Neutrophil (primary cell): ENCODE measurements around the gene ADAMTS2.
"Not testable (repeated sequence)": the region's sequence is repeated elsewhere in the genome, so short reads cannot be mapped to it uniquely, and the experiment has no call there.

ENCODE experiments used
- H3K27ac ChIP-seq: fragments of 200-600 bp; sonication (generic); 2 replicates; pipeline ENCODE4 v1.5.1; 2016; ENCODE audit warnings: mild to moderate bottlenecking, moderate library complexity
- H3K27me3 ChIP-seq: fragments of 200-600 bp; sonication (generic); 2 replicates; pipeline ENCODE4 v1.6.0; 2016; ENCODE audit warnings: mild to moderate bottlenecking
- H3K36me3 ChIP-seq: fragments of 200-600 bp; sonication (generic); 2 replicates; pipeline ENCODE4 v1.5.1; 2017
- H3K4me1 ChIP-seq, 2 experiments: fragments of 200-600 bp in 1 of 2; sonication (generic) in 1 of 2; 1 replicate in 1 of 2; 2 replicates in 1 of 2; pipeline versions ENCODE4 v1.5.1 to v1.6.1; 2013 to 2016; ENCODE audit warnings: low read depth in 1 of 2, low read length in 1 of 2, mild to moderate bottlenecking in 1 of 2, moderate library complexity in 1 of 2; ENCODE audit not compliant: control insufficient read depth in 1 of 2, insufficient read depth in 1 of 2
- H3K4me3 ChIP-seq, 2 experiments: fragments of 200-600 bp in 1 of 2; sonication (generic) in 1 of 2; 1 replicate in 1 of 2; 2 replicates in 1 of 2; pipeline ENCODE4 v1.5.1; 2013 to 2016; ENCODE audit warnings: low read depth in 1 of 2, low read length in 1 of 2, mild to moderate bottlenecking in 1 of 2, moderate library complexity in 1 of 2
- H3K9me3 ChIP-seq: fragments of 200-600 bp; sonication (generic); 2 replicates; pipeline ENCODE4 v1.5.1; 2016
- TF ChIP-seq, protein P1 (sequence below): fragments of 200-600 bp; sonication (generic); IDR thresholded peaks from 2 replicates; pipeline ENCODE4 v1.5.1; 2016; ENCODE audit warnings: antibody characterized with exemption

The ADAMTS2 gene

DNA sequence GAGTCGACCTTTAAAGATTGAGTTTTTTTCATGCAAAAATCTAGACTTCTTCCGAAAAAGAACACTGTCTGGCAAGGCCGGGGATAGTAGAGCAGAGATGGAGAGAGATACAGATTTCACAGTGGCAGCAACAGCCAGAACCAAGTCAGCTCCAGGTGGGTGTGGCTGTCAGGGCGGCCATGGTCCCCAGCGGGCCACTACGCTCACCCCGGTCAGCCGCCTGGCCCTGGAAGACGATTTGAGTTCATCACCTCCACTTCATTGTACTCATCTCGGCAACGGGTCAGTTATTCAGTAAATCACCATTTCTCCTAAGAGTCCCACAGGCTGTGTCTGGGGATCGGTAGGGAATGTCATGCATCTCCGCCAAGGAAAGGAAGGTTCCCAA is 232.1 kb downstream of the ADAMTS2 start:
- no peak overlapping the region for H3K27ac ChIP-seq
- peaks cover 4% of the 10 kb centered on the region for H3K9me3 ChIP-seq
- H3K4me3 ChIP-seq = no peak overlapping the region
- TF ChIP-seq, protein P1, sequence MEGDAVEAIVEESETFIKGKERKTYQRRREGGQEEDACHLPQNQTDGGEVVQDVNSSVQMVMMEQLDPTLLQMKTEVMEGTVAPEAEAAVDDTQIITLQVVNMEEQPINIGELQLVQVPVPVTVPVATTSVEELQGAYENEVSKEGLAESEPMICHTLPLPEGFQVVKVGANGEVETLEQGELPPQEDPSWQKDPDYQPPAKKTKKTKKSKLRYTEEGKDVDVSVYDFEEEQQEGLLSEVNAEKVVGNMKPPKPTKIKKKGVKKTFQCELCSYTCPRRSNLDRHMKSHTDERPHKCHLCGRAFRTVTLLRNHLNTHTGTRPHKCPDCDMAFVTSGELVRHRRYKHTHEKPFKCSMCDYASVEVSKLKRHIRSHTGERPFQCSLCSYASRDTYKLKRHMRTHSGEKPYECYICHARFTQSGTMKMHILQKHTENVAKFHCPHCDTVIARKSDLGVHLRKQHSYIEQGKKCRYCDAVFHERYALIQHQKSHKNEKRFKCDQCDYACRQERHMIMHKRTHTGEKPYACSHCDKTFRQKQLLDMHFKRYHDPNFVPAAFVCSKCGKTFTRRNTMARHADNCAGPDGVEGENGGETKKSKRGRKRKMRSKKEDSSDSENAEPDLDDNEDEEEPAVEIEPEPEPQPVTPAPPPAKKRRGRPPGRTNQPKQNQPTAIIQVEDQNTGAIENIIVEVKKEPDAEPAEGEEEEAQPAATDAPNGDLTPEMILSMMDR = no peak
- H3K27me3 ChIP-seq = no peaks in the 10 kb centered on the region
- H3K4me1 ChIP-seq = no peaks in the 10 kb centered on the region
- H3K36me3 ChIP-seq = no peaks in the 10 kb centered on the region

DNA sequence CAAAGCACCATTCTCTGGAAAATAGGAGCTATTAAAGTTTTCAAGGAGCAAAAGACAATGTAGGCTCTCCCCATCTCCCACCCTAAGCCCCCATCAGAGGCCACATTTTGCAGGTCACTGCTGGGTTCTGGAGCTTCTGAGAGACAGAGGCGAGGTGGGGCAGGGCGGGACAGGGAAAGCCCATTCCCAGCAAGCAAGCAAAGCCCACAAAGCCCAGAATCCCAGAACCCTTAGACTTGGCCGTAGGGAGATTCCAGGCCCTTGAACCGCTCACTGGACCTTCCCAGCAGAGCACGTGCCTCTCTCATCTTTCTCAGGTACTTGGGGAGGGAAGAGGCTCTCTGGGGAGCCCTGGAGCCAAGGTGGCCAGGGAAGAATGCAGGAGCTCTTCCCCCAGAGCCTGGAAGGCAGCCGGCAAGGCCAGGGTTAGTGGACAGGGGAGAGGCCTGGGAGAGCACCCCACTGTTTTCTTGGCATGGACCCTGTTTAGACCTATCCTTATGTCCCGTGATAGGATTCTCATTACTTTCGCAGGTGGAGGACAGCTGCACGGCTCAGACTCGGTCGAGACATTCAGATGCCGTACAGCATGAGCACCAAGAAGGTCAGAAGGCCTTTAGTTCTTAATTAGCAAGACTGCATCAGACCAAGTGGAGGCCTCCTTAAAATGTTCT is 232.7 kb downstream of the ADAMTS2 start:
- H3K9me3 ChIP-seq = peaks cover 4% of the 10 kb centered on the region

DNA sequence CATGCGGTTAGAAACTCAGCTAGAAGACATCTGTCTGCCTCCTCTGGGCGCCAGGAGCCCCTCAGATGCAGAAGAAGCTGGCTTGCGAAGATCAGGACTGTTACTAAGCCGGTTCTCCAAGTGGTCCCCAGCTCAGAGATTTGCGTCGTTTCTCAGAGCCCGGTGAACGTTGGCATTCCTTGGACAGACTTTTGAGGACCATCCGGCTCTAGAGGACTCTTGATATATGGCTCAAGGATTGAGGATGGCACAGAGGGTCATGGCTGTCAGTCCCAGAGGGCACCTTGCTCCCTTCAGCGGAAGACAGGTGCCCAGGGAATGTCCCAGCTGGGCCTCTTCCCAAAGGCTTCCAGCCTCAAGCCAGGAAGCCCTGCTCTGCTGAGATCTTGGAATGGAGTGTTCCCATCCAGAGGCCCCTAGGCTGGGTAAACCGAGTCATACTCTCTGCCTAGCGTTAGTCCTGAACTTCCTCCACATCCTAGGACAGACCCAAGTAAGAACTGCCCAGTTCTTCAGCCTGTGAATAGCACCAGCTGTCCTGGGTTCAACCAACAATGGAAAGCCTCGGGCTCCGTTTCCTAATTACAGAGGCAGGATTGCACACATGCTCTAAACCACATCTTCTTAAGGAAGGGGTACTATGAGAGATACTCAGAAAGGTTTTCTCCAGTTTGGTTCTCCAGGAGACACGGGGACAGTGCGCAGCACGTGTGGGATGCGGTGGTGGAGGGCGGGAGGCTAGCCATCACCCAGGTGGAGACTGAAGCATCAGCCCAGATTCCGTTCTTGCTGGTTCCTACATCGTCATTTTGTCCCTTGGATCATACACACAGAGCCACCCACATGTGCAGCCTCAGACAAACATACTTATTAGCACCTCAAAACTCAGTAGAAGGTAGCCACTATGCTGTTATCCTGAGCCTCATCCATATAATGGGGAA is 233.7 kb downstream of the ADAMTS2 start:
- Histone ChIP-seq H3K27me3 (no peaks in the 10 kb centered on the region), H3K9me3 (peaks cover 4% of the 10 kb centered on the region), H3K4me1 (no peaks in the 10 kb centered on the region), H3K4me3 (no peak overlapping the region), H3K27ac (no peak overlapping the region), H3K36me3 (no peaks in the 10 kb centered on the region)
- TF ChIP-seq, protein P1 = no peak

More for the DNA sequence above, 232.7 kb downstream of the ADAMTS2 start:
- H3K27me3 ChIP-seq = no peaks in the 10 kb centered on the region
- H3K4me3 ChIP-seq = no peak overlapping the region
- no peaks in the 10 kb centered on the region for H3K4me1 ChIP-seq
- TF ChIP-seq, protein P1 = no peak
- no peaks in the 10 kb centered on the region for H3K36me3 ChIP-seq
- no peak overlapping the region for H3K27ac ChIP-seq

DNA sequence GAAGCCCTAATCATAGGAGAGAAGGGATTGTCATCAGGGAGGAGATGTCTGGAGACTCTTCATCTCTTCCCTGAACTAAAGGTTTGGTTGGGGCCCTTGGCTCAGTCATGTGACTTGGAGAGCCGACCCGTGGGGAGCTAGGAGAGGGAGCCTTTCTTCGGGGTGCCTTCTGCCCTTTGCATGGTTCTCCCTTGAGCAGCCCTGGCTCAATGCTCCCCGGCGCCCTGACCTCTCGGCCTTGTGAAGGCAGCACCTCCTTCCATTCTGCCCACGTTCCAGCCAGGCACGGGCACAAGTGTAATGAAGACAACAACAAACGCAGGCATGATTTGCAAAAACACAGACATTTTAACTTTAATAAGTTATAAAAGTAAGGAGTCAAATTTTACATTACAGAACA is 234.7 kb downstream of the ADAMTS2 start:
- TF ChIP-seq, protein P1 = no peak
- Histone ChIP-seq H3K4me1 (no peaks in the 10 kb centered on the region), H3K27ac (no peak overlapping the region), H3K27me3 (no peaks in the 10 kb centered on the region), H3K9me3 (peaks cover 4% of the 10 kb centered on the region), H3K36me3 (no peaks in the 10 kb centered on the region), H3K4me3 (no peak overlapping the region)

DNA sequence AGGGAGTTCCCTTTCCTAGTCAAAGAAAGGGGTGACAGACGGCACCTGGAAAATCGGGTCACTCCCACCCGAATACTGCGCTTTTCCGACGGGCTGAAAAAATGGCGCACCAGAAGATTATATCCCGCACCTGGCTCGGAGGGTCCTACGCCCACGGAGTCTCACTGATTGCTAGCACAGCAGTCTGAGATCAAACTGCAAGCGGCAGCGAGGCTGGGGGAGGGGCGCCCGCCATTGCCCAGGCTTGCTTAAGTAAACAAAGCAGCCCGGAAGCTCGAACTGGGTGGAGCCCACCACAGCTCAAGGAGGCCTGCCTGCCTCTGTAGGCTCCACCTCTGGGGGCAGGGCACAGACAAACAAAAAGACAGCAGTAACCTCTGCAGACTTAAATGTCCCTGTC is 244.0 kb downstream of the ADAMTS2 start:
- not testable (repeated sequence) for H3K4me1 ChIP-seq, H3K4me3 ChIP-seq, H3K27ac ChIP-seq, H3K27me3 ChIP-seq, H3K36me3 ChIP-seq
- H3K9me3 ChIP-seq = peaks cover 18% of the 10 kb centered on the region

DNA sequence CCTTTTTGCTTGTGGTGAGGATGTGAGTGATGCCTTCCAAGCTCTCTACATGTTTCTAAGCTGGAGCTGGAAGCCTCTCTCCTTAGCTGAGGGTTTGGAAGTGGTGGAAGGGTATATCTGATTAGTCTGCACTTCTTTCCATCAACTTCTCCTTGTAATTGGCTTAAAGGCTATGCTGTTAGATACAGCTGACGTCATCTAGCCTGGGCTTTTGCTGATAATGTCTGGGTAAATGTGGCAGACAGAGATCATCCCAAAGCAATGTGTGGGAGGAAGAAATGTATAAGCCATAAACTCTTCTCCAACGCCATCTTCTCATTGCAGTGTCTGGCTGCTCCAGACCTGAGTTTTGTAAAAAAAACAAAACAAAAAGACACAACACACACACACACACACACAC is 255.8 kb downstream of the ADAMTS2 start:
- TF ChIP-seq, protein P1 = no peak
- H3K36me3 ChIP-seq = no peaks in the 10 kb centered on the region
- no peaks in the 10 kb centered on the region for H3K27me3 ChIP-seq
- no peaks in the 10 kb centered on the region for H3K4me1 ChIP-seq
- H3K4me3 ChIP-seq = no peak overlapping the region
- H3K27ac ChIP-seq = no peak overlapping the region
- peaks cover 23% of the 10 kb centered on the region for H3K9me3 ChIP-seq
